ENCODE measurements around the gene ZNF506. TPM values are rescaled to one million over a fixed set of nuclear protein-coding genes. Genes with fewer than 3 reads are reported as not detected.
"Not testable (repeated sequence)": the region's sequence is repeated elsewhere in the genome, so short reads cannot be mapped to it uniquely, and the experiment has no call there.

Gene ZNF506
- total RNA-seq, 8 experiments from 2014 or later, result 1.1 to 26.3 (median 8.2) TPM

DNA sequence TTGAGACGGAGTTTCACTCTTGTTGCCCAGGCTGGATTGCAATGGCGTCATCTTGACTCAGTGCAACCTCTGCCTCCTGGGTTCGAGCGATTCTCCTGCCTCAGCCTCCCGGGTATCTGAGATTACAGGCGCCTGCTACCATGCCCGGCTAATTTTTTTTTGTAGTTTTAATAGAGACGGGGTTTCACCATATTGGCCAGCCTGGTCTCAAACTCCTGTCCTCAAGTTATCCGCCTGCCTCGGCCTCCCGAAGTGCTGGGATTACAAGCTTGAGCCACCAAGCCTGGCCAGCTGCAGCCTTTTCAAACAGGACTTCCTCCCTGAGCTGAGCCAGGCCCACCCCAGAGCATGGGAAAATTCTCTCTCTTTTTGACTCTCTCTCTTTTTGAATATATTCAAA is 426 bp upstream of the ZNF506 start:
- peak in 1 of 8 experiments; percentile 3 for ATAC-seq (replicated peaks in 6 of 8)
- H3K27ac ChIP-seq; in situ Hi-C loops (cut with MboI; ENCODE audit: low pct_unique_long_range_greater_than_20kb in 2 of 9, low sequenced_read_pairs in 9 of 9, unreplicated experiment in 9 of 9); H3K4me1 ChIP-seq (replicated peaks in 1 of 2): not testable (repeated sequence)
- H3K4me3 ChIP-seq, result peak overlapping the region in 3 of 5 donors; percentile 16 to 91 (median 16)
- 0 to 98% (median 23%) methylated on average over 2 to 10 of the region's 11 CpGs; no CpG with 5 or more reads in 1 of the 10 experiments for WGBS, 10 experiments

DNA sequence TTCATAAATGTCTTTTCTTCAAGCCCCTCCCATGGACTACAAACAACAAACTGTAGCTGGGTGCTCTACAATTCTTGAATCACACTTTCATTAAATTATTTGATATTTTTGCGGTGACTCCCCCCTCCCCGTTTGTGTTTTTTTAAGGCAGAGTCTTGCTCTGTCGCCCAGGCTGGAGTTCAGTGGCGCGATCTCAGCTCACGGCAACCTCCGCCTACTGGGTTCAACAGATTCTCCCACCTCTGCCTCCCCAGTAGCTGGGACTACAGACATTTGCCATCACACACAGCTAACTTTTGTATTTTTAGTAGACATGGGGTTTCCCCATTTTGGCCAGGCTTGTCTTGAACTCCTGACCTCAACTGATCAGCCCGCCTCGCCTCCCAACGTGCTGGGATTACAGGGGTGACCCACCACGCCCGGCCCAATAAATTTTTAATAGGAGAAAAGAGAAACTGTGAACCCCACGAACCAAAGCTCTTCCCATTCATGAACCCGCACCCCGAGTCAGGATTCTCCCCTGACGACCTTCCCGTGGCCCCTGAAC is 703 bp downstream of the ZNF506 start:
- no peak for ATAC-seq (replicated peaks in 6 of 8)
- in situ Hi-C loops (cut with MboI; ENCODE audit: low pct_unique_long_range_greater_than_20kb in 2 of 9, low sequenced_read_pairs in 9 of 9, unreplicated experiment in 9 of 9), result no loop called here
- H3K27ac ChIP-seq, result peak overlapping the region in 1 of 2 donors; percentile 76
- H3K4me3 ChIP-seq, result peak overlapping the region in 4 of 5 donors; percentile 30 to 91 (median 35)
- no peaks in the 10 kb centered on the region for H3K4me1 ChIP-seq (replicated peaks in 1 of 2)
- WGBS, 10 experiments, result 0 to 91% (median 43%) methylated on average over 1 to 17 of the region's 17 CpGs

DNA sequence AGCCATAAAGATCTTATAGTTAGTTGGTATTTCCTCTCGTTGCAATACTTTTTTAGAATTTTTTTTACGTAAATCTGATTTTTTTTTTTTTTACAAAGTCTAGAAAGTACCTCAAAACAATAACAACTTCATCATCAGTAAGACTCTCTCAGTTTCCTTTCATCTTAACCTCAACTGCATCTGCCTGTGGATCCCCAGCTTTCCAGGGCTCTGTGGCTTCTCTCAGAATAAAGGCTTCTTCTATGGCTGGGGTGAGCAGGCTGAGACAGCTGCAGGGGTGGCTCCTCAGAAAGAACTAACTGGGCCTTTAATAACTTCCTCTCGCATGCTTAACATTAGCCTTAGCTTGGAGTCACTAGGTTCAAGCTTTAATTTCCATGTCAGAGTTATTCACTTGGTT is 4.2 kb downstream of the ZNF506 start:
- Histone ChIP-seq H3K4me3 (no peak overlapping the region), H3K27ac (no peak overlapping the region), H3K4me1 (replicated peaks in 1 of 2) (no peaks in the 10 kb centered on the region)
- in situ Hi-C loops (cut with MboI; ENCODE audit: low pct_unique_long_range_greater_than_20kb in 2 of 9, low sequenced_read_pairs in 9 of 9, unreplicated experiment in 9 of 9), result no loop called here
- no peak for ATAC-seq (replicated peaks in 6 of 8)
- WGBS, 10 experiments, result 77 to 100% (median 96%) methylated on average over 2 to 3 of the region's 3 CpGs

DNA sequence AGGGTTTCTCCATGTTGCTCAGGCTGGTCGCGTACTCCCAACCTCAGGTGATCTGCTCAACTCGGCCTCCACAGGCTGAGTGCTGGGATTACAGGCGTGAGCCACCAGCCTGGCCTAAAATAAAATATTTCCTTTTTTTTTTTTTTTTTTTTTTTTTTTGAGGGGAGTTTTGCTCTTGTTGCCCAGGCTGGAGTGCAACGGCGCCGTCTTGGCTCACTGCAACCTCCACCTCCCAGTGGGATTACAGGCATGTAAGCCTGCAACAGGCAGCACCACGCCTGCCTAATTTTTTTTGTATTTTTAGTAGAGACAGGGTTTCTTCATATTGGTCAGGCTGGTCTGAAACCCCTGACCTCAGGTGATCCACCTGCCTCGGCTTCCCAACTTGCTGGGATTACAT is 4.9 kb downstream of the ZNF506 start:
- Histone ChIP-seq H3K27ac (no peak overlapping the region), H3K4me1 (replicated peaks in 1 of 2) (no peaks in the 10 kb centered on the region), H3K4me3 (no peak overlapping the region)
- in situ Hi-C loops (cut with MboI; ENCODE audit: low pct_unique_long_range_greater_than_20kb in 2 of 9, low sequenced_read_pairs in 9 of 9, unreplicated experiment in 9 of 9), result no loop called here
- WGBS, 10 experiments, result 60 to 100% (median 84%) methylated on average over 1 to 8 of the region's 9 CpGs; no CpG with 5 or more reads in 1 of the 10 experiments
- no peak for ATAC-seq (replicated peaks in 6 of 8)

DNA sequence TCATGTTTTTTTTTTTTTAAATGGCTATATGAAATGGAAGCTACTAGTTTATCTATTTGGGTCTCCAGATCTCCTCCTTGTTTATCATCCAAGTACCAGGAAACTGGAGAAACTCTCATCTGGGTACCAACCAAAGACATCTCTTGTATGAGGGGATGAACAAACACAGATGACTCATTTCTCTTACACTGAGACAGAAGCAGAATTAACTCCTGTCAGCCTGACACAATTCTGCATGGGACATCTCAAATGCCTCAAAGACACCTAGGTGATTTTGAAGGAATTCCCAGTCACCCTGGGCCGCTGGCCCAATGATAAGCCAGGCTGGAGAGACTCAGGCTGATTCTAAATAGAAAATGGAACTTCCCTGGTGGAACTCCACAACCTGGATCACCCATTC is 9.6 kb downstream of the ZNF506 start:
- H3K27ac ChIP-seq; H3K4me1 ChIP-seq (replicated peaks in 1 of 2); H3K4me3 ChIP-seq; in situ Hi-C loops (cut with MboI; ENCODE audit: low pct_unique_long_range_greater_than_20kb in 2 of 9, low sequenced_read_pairs in 9 of 9, unreplicated experiment in 9 of 9): not testable (repeated sequence)
- peak in 1 of 8 experiments; percentile 19 for ATAC-seq (replicated peaks in 6 of 8)
- WGBS, 10 experiments, result 88 to 100% (median 100%) methylated on average over 1 of the region's 1 CpG; no CpG with 5 or more reads in 6 of the 10 experiments

DNA sequence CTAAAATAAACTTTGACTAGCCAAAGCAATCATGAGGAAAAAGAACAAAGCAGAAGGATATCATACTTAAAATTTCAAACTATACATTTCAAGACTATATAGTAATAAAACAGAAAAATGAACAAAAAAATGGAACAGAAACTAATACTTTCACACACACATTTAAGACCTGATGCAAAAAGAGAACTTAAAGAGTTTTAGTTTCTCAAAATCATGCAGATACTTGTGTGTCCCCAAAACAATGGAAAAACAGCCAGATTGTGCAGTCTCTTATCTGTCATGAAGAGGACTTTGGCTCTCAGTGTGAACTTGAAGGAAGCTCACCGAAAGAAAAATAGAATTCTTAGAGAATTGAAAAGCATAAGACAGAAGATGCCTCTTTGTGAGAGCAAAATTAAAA is 16.1 kb downstream of the ZNF506 start:
- in situ Hi-C loops (cut with MboI; ENCODE audit: low pct_unique_long_range_greater_than_20kb in 2 of 9, low sequenced_read_pairs in 9 of 9, unreplicated experiment in 9 of 9), result no loop called here
- Histone ChIP-seq H3K4me1 (replicated peaks in 1 of 2) (no peaks in the 10 kb centered on the region), H3K4me3 (no peak overlapping the region), H3K27ac (no peak overlapping the region)
- 81 to 100% (median 100%) methylated on average over 1 of the region's 1 CpG; no CpG with 5 or more reads in 2 of the 10 experiments for WGBS, 10 experiments
- no peak for ATAC-seq (replicated peaks in 6 of 8)

DNA sequence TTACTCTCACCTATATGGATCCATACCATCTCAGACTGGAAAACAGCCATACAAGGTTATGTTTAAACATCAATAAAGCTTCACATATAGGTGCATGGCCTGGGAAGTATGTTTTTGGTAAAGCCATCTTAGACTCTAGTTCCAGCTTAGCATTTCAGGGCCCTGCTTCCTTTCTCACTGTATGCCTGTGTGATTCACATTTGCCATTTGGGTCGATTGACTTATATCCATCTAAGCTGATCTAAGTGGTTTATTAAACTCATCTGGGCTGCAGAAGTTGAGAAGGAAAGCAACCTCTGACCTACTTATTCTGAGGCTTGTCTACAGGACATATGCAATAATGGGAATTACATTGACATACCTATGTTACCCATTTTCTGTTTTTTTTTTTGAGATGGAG is 33.5 kb downstream of the ZNF506 start:
- Histone ChIP-seq H3K4me1 (replicated peaks in 1 of 2) (no peaks in the 10 kb centered on the region), H3K4me3 (no peak overlapping the region), H3K27ac (no peak overlapping the region)
- in situ Hi-C loops (cut with MboI; ENCODE audit: low pct_unique_long_range_greater_than_20kb in 2 of 9, low sequenced_read_pairs in 9 of 9, unreplicated experiment in 9 of 9), result no loop called here
- WGBS, 10 experiments, result 0 to 100% (median 50%) methylated on average over 1 of the region's 1 CpG; no CpG with 5 or more reads in 6 of the 10 experiments
- no peak for ATAC-seq (replicated peaks in 6 of 8)

DNA sequence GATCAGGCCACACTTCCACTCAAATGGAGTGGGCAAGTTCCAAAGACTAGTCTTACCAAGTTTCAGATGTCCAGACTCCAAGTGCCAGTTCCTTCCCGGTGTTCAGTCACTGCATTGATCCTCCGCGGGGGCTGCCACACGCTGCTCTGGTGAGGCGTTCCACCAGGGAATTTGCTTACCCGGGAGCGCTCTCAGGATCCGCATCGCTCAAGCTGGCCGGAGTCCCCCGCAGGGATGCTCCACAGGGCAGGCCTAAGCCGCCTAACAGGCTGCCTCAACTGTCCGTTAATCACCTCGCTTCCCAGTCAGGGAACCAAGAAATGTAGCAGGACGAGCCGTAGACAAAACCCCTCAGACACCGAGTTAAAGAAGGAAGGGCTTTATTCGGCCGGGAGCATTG is 36.1 kb downstream of the ZNF506 start:
- H3K4me1 ChIP-seq (replicated peaks in 1 of 2); in situ Hi-C loops (cut with MboI; ENCODE audit: low pct_unique_long_range_greater_than_20kb in 2 of 9, low sequenced_read_pairs in 9 of 9, unreplicated experiment in 9 of 9); ATAC-seq (replicated peaks in 6 of 8); H3K4me3 ChIP-seq; H3K27ac ChIP-seq: not testable (repeated sequence)
- WGBS, 10 experiments, result 90 to 100% (median 98%) methylated on average over 2 to 11 of the region's 19 CpGs; no CpG with 5 or more reads in 5 of the 10 experiments

DNA sequence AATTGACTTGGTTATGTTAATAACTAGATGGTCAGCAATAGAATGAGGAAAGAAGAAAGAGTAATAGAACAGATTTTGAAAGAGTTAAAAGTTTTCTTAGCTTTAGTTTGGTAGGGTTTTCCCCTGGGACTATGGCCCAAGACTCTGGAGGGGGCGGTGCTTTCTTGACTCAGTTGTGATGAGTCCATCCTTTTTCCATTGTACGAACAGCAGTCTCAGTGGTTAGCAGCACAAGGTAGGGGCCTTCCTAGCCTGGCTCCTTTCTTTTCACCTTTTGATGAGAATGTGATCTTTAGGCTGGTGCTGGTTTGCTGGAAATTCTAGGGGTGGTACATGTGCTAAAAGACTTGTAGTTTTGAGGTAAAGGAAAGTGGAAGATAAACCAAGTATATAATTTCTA is 38.8 kb downstream of the ZNF506 start:
- no peak for ATAC-seq (replicated peaks in 6 of 8)
- in situ Hi-C loops (cut with MboI; ENCODE audit: low pct_unique_long_range_greater_than_20kb in 2 of 9, low sequenced_read_pairs in 9 of 9, unreplicated experiment in 9 of 9), result no loop called here
- no peak overlapping the region for H3K4me3 ChIP-seq
- H3K4me1 ChIP-seq (replicated peaks in 1 of 2), result no peaks in the 10 kb centered on the region
- 67 to 100% (median 92%) methylated on average over 1 to 2 of the region's 2 CpGs; no CpG with 5 or more reads in 4 of the 10 experiments for WGBS, 10 experiments
- no peak overlapping the region for H3K27ac ChIP-seq

DNA sequence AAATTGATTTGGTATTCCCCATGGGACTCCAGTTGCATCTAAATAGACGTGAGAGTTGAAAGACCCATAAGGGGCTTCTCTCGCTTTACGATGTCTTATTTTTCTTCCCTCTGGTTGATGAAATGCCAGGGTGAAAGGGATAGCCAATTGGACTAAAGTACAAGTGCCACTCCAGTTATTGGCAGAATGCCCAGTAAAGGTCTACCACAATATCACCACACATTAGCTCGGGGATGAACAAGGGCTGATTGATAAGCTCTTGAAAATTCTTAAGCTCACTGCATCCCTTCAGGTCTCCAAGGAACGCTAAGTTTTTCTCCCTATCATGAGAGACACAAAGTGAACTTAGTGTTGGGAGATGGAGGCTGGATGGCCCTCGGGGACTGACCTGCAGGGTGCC is 39.8 kb downstream of the ZNF506 start:
- ATAC-seq (replicated peaks in 6 of 8); H3K27ac ChIP-seq; in situ Hi-C loops (cut with MboI; ENCODE audit: low pct_unique_long_range_greater_than_20kb in 2 of 9, low sequenced_read_pairs in 9 of 9, unreplicated experiment in 9 of 9); H3K4me3 ChIP-seq; H3K4me1 ChIP-seq (replicated peaks in 1 of 2): not testable (repeated sequence)
- WGBS, 10 experiments, result 80 to 100% (median 95%) methylated on average over 1 to 3 of the region's 6 CpGs; no CpG with 5 or more reads in 3 of the 10 experiments

DNA sequence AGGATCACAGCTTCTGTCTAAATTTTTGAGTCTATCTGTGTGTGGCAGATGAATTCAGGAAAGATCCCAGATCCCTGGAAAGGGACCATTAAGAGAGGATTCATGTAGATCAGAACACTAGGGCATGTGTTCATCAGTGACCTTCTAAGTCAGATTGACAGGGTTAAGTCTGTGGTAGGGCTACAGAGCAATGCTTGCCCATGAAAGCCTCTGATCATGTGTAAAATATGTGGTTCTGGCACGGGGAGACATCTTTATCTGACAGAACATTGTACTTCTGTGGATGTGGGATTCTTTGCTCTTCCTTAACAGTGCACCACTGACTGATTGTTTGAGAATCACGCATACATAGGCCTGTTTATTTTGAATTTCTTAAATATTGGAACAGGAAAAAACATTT is 42.9 kb downstream of the ZNF506 start:
- H3K4me1 ChIP-seq (replicated peaks in 1 of 2), result peaks cover 0 to 7% of the 10 kb centered on the region in 2 donors
- no peak overlapping the region for H3K27ac ChIP-seq
- WGBS, 10 experiments, result 58 to 100% (median 92%) methylated on average over 1 to 2 of the region's 2 CpGs; no CpG with 5 or more reads in 3 of the 10 experiments
- in situ Hi-C loops (cut with MboI; ENCODE audit: low pct_unique_long_range_greater_than_20kb in 2 of 9, low sequenced_read_pairs in 9 of 9, unreplicated experiment in 9 of 9), result no loop called here
- no peak overlapping the region for H3K4me3 ChIP-seq
- ATAC-seq (replicated peaks in 6 of 8), result no peak

DNA sequence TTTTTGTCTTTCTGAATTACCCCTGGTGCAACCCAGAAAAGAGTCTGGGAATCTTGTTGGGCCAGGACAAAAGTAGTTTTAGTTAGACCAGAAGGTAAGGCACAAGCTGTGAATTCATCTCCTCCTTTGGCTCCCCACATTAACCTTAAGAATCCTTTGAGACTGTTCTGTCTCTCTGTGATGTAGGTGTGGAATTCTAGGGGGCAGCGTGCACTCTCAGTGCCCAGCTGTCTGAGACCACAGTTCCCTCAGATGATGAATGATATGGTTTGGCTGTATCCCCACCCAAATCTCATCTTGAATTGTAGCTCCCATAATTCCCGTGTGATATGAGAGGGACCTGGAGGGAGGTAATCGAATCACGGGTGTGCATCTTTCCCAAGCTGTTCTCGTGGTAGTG is 43.9 kb downstream of the ZNF506 start:
- H3K4me3 ChIP-seq, result no peak overlapping the region
- no peak overlapping the region for H3K27ac ChIP-seq
- WGBS, 10 experiments, result 48 to 100% (median 82%) methylated on average over 1 to 3 of the region's 5 CpGs; no CpG with 5 or more reads in 4 of the 10 experiments
- in situ Hi-C loops (cut with MboI; ENCODE audit: low pct_unique_long_range_greater_than_20kb in 2 of 9, low sequenced_read_pairs in 9 of 9, unreplicated experiment in 9 of 9), result no loop called here
- H3K4me1 ChIP-seq (replicated peaks in 1 of 2), result peaks cover 0 to 7% of the 10 kb centered on the region in 2 donors
- ATAC-seq (replicated peaks in 6 of 8), result no peak

DNA sequence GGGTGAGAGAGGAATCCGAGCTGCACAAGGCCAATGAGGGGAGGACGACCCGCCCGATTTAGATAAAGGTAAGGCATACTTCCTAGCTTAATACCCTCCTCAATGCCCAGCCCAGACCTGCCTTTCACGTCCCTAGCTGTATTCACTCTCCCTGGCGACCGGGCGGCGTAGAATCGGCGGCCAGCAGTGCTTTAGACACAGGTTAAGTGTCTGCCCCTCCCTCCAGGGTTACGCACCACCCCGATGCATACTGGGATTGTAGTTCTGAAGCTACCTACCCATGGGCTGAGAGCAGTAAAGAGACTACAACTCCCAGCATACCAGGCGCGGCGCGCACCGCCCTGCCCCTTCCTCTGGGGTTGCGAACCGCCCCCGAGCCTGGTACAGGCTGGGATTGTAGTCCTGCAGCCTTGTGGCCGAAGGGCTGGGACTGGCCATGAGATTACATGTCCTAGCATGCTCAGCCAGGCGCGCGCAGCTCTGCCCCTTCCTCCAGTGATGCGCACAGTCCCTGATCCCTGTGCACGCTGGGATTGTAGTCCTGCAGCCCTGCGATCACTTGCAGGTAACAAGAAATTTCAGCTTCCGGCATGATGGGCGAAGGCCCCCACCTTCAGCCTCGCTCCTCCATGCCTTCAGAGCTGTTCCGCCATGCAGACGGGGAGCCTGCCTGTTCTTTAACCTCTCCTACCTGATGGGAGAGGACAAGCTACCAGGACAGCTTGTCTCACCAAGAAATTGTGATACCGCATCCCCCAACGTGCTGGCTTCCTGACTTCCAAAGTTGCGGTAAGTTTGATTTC is 45.1 kb downstream of the ZNF506 start:
- H3K4me1 ChIP-seq (replicated peaks in 1 of 2), result peaks cover 0 to 7% of the 10 kb centered on the region in 2 donors
- H3K4me3 ChIP-seq, result peak overlapping the region; percentile 53 to 65 (median 57)
- H3K27ac ChIP-seq, result peak overlapping the region; percentile 60 to 64
- 0 to 2% (median 0%) methylated on average over 4 to 22 of the region's 36 CpGs; no CpG with 5 or more reads in 5 of the 10 experiments for WGBS, 10 experiments
- in situ Hi-C loops (cut with MboI; ENCODE audit: low pct_unique_long_range_greater_than_20kb in 2 of 9, low sequenced_read_pairs in 9 of 9, unreplicated experiment in 9 of 9), result no loop called here
- peak; percentile 96 to 99 (median 98) for ATAC-seq (replicated peaks in 6 of 8)

All from motor neuron (in vitro differentiated cells).